ENCODE data around the gene ZFP28.

The ZFP28 gene

DNA sequence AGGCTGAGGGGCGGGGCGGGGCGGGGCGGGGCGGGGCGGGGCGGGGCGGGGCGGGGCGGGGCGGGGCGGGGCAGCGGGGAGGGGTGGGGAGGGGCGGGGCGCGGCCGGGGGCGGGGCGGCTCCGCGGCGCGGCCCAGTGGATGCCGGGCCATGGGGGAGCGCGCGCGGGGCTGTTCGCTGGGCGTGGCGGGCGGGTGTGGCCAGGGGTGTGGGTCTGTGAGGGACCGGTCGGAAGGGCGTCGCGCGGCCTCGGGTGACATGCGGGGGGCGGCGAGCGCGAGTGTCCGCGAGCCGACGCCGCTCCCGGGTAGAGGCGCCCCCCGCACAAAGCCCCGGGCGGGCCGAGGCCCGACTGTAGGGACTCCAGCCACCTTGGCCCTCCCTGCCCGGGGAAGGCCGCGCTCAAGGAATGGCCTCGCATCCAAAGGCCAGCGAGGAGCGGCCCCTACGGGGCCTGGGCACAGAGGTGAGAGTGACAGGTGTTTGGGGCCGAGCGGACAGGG lies at the start of gene ZFP28:
ZFP28 (plus strand) TSS at position 188 of the 503 bp plus-strand sequence; CDS start at position 259, 71 bp downstream.
- peak; percentile 74 to 76 for ATAC-seq

- ATAC-seq, result no peak
Measured at GRCh38 chr19:56491399-56491798, 47.3 kb upstream of the ZFP28 start.

DNA sequence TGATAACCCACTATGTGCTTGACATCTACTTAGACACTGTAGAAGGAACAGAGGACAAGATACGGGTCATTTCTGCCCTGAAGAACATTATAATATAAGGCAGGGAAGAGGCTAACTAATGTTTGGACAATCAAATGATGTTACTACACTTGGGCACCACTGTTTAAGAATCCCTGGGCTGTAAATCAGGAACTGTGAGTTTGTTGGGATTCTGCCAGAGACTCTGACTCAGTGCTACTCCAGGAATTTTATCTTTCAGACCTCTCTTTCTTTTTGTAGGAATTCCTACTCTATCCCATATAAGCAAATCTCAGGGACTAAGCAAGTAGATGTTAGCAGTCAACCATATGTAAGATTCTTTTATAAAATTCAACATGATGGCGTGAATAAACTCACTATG lies 34.2 kb upstream of the ZFP28 start:
- no peak for ATAC-seq

- ATAC-seq, result peak; percentile 98
Measured at GRCh38 chr19:56507446-56508289, 31.1 kb upstream of the ZFP28 start, which contains the start of gene ZNF471. Gene ZNF471, plus strand, starts transcription at chr19:56507855. Its CDS starts 3,717 bp downstream, at chr19:56511572.

DNA sequence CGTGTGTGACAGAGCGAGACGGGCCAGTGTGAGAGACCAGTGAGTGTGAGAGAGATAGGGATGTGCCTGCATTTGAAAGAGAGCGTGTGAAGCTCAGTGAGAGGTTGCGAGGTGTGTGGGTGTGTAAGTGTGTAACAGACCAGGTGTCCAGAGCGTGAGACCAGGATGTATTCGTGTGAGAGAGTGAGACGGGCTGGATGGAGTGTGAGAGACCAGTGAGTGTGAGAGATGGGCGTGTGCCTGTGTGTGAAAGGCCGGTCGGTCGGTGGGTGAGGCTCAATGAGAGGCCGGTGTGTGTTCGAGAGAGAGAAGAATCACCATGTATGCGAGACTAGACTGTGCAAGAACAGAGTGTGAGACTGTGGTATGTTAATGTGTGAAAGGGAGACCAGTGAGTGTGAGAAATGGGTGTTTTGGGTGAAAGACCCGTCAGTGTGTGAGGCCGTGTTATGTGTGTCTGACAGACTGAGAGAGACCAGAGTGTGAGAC lies 30.4 kb upstream of the ZFP28 start:
- ATAC-seq, result no peak

DNA sequence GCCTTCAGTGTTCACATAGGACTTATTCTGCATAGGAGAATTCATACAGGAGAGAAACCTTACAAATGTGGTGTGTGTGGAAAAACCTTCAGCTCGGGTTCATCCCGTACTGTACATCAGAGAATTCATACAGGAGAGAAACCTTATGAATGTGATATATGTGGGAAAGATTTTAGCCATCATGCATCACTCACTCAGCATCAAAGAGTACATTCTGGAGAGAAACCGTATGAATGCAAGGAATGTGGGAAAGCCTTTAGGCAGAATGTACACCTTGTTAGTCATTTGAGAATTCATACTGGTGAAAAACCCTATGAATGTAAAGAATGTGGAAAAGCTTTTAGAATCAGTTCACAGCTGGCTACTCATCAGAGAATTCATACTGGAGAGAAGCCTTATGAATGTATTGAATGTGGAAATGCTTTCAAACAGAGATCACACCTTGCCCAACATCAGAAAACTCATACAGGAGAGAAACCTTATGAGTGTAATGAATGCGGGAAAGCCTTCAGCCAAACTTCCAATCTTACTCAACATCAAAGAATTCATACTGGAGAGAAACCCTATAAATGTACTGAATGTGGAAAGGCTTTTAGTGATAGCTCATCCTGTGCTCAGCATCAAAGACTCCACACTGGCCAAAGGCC lies 13.4 kb upstream of the ZFP28 start:
- ATAC-seq, result no peak

- no peak for ATAC-seq
Measured at GRCh38 chr19:56537442-56537841, 1.3 kb upstream of the ZFP28 start.

DNA sequence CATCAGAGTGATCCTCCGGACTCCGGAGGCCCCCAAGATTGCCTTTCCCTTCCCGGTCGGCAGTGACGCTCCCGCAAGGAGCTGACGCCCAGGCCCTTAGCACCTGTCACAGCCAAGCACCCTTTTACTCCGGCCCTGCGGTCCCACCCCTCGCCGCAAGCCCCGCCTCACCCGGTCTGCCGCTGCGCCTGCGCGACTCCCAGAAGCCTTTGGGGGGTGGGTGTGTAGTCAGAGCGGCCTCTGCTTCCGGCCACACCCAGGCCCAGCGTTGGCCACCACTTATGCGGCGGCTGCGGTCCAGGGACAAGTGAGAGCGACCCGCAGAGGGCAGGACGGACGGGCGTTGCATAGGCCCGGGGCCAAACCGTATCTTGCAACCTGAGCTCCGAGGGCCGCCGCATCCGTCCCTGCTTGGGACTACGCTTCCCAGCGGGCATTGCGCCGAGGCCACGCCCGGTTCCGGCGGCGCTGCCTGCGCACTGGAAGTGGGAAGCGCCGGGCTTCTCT lies 441 bp upstream of the ZFP28 start:
- peak; percentile 91 to 92 for ATAC-seq

DNA sequence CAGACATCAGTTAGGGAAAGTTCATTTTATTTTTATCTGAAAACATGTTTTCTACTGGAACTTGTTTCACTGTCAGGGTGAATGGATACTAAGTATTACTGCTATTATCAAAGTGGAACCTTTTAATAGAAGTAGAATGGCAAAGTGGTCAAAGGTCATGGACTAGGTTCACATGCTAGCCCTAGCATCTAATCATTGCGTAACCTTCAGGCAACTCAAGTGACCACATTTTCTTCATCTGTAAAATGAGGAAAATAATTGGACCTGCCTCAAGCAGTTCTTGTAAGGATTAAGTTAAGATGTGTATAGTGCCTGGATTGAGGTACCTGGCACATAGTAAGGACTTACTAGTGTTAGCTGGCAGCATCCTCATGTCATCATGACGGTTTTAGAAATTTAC lies 5.0 kb downstream of the ZFP28 start:
- no peak for ATAC-seq

DNA sequence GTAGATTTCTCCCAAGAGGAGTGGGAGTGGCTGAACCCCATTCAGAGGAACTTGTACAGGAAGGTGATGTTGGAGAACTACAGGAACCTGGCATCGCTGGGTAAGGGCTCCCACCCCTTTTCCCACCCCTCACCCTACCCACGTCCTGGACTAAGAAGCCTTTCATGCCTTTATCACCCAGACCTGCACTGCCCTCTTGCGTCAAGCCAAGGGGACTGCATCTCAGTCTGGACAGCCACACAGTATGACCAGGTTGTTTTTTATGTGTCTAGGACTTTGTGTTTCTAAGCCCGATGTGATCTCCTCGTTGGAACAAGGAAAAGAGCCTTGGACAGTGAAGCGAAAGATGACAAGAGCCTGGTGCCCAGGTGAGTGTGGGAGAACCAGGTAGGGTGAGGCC lies 8.8 kb downstream of the ZFP28 start:
- no peak for ATAC-seq

DNA sequence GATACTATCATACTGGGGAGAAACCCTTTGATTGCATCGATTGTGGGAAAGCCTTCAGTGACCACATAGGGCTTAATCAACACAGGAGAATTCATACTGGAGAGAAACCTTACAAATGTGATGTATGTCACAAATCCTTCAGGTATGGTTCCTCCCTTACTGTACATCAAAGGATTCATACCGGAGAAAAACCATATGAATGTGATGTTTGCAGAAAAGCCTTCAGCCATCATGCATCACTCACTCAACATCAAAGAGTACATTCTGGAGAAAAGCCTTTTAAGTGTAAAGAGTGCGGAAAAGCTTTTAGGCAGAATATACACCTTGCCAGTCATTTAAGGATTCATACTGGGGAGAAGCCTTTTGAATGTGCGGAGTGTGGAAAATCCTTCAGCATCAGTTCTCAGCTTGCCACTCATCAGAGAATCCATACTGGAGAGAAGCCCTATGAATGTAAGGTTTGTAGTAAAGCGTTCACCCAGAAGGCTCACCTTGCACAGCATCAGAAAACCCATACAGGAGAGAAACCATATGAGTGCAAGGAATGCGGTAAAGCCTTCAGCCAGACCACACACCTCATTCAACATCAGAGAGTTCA lies 15.6 kb downstream of the ZFP28 start:
- ATAC-seq, result no peak

GRCh38 chr19:56562766-56563165 lies 24.0 kb downstream of the ZFP28 start:
- ATAC-seq, result no peak

GRCh38 chr19:56566904-56567273 lies 28.1 kb downstream of the ZFP28 start:
- ATAC-seq, result peak; percentile 26 to 37

DNA sequence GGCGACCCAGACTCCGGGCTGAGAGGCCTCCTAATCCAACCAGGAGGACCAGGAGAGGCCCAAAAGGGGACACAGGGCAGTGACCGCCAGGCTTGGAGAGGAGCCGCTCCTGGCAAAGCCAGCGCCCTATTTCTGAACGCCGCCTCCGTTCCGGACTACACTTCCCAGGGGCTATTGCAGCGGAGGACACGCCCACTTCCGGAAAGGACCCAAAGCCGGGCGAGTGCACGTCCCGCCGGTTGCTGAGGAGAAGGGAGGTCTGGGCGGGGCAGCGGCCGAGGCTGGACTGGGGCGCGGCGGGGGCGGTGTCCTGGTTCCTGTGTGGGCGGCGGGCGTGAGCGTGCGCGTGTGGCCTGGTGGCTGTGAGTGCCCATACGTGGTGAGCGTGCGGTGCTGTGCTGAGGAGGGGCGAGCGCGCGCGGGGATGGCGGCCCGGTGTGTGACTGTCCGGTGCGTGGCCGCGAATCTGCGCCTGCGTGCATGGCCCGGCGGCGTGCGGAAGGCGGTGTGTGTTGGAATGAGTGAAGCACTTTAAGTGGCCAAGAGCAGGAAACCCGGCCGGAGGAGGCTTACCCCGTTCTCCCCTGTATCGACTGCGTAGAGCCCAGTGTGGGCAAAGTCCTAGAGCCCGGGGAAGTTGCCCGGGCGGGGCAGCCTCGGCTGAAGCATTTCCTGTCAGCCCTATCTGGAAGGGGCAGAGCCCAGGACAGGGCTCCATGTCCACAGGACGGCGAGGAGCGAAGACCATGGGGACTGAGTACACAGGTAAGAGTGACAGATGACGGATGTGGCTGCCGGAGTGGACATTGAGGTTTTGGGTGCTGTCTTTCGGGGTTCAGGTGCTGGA lies 28.7 kb downstream of the ZFP28 start, which contains the start of gene ZNF470:
ZNF470 (plus strand) TSS at position 195 of the 847 bp plus-strand sequence. CDS start 2,844 bp downstream, outside the sequence.
- peak; percentile 99 for ATAC-seq

GRCh38 chr19:56572589-56572988 lies 33.8 kb downstream of the ZFP28 start:
- no peak for ATAC-seq

DNA sequence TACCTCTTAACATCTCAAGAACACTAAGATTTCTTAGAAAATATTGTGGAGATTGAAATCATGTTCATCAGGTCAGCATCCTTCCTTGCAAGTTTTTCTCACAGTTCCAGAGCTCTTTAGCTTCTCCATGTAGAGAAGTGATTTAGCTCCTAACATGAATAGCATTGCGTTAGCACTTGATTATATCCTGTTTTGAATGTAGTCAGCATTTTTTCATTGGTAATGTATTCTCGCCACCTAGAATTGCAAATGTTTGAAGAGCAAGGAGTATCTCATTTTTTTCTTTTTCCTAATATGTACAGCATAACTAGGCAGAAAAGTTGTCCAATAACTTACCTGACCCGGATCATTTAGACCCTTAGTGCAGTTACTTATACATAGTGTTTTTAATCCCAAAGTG lies 35.2 kb downstream of the ZFP28 start:
- ATAC-seq, result no peak

DNA sequence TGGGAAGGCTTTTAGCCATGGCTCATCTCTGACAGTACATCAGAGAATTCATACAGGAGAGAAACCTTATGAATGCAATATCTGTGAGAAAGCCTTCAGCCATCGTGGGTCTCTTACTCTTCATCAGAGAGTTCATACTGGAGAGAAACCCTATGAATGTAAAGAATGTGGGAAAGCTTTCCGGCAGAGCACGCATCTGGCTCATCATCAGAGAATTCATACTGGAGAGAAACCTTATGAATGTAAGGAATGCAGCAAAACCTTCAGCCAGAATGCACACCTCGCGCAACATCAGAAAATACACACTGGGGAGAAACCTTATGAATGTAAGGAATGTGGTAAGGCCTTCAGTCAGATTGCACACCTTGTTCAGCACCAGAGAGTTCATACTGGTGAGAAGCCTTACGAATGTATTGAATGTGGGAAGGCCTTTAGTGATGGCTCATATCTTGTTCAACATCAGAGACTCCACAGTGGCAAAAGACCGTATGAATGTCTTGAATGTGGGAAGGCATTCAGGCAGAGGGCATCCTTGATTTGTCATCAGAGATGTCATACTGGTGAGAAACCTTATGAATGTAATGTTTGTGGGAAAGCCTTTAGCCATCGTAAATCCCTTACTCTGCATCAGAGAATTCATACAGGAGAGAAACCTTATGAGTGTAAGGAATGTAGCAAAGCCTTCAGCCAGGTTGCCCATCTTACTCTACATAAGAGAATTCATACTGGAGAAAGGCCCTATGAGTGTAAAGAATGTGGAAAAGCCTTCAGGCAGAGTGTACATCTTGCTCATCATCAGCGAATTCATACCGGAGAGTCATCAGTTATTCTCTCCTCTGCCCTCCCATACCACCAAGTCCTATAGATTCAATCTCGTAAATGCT lies 39.2 kb downstream of the ZFP28 start:
- ATAC-seq, result no peak

DNA sequence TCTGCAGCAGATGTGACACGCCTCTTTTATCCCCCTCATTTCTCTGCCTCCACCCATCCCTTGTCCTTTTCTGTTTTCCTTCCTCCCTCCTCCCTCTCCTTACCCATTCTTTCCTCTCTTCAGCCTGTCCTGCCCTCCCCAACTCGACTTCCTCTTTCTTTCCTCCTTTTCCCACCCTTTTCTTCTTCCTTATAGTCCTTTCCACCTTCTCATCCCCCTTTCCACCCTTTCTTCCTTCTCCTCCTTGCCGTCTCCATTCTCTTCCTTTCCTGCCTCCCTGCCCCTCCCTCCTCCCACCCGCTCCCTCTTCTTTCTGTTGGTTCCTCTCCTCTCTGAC lies 55.7 kb downstream of the ZFP28 start:
- ATAC-seq, result no peak

GRCh38 chr19:56594783-56595547 lies 56.2 kb downstream of the ZFP28 start, which contains the start of gene ZNF71:
Gene ZNF71, plus strand, starts transcription at chr19:56595302. Its CDS starts 6,257 bp downstream, at chr19:56601559.
- ATAC-seq, result peak; percentile 95 to 96

DNA sequence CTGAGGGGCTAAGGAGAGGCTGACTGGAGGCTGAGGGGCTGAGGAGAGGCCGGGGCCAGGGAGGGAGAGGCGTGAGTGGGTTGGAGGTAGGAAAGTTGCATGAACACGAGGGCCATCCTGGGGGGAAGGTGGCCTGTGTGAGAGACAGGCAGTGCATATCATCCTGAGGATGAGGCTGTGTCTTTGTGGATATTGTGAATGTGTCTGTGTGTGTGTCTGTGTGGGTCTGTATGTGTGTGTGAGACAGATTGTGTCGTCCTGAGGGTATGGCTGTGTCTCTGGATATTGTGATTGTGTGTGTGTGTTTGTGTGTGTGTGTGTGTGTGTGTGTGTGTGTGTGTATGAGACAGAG lies 56.8 kb downstream of the ZFP28 start:
- ATAC-seq, result peak; percentile 8 to 19

Data from activated CD4-positive, CD25-positive, alpha-beta regulatory T cell treated with anti-CD3 and anti-CD28 coated beads, Interleukin-2, amount 50 U/mL, for 24 hours (primary cell).